Amniotic epithelial cell (primary cell): Measurements from ENCODE around the gene PTPN1.
A peak's percentile ranks its signal among the peaks of the same experiment; 100 is the strongest.
"Not testable (repeated sequence)": the region's sequence is repeated elsewhere in the genome, so short reads cannot be mapped to it uniquely, and the experiment has no call there.

Experiments used
- DNase-seq: peaks from one replicate; pipeline ENCODE4 v3.0.0-alpha.2; 2010; ENCODE audit warnings: low read depth

Gene PTPN1

DNA sequence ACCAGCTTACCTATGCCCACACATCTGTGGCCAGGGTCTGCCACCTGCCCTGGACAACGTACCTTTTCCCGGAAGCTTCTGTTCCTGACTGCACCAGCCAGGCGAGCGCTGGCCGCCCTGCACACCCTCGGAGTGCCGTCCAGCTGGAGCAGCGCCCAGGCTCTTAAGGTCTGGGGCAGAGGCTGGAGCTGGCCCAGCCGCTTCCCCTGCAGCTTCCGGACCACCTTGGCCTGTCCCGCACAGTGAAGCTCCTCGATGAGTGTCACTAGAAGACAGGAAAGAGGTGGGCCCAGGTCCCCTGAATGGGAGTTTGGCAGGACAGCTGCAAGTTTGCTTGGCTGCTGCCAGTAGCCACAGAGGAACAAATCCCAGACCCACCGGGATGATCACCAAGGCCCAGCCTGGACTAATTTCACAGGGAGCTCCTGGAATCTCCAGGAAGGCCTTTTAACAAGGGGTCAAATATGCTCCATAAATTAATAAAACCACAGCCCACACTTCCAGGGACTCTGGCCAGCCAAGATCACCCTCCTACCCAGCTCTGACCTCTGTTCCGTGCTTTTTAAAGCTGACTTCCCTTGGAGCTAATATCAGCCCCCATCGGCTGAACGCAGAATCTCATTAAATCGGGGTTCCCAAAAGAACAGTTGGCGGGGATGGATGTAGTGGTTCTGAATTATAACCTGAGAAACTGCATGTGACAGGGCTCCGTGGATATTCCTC, 82.3 kb downstream of the PTPN1 start:
- peak; percentile 32 for DNase-seq

DNA sequence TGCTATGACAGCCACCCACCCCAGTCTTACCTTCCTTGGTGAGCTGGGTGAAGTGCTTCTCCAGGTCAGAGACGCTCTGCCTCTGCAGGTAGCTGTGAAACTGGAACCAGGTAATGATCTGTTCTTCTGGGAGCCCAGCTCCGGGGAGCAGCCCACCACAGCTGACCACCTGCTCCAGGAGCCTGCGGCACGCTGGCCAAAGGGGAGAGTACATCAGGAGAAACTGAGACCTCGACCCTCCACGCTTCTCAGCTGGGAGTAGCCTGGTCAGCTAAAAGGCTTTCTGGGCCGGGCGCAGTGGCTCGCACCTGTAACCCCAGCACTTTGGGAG, 82.8 kb downstream of the PTPN1 start:
- no peak for DNase-seq

DNA sequence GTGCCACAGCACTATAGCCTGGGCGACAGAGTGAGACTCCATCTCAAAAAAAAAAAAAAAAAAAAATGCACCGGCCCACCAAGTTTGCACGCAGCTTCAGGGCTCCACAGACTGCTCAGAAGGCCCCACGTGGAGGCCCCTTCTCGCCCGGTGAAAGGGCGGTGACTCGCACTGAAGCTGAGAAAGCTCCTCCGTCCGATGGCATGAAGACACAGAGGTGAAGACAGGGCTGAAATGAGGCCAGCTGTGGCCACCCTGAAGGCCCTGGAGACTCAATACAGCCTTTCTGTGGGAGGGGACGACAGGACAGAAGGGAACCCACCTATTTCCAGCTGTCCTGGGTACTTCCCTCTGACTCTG, 84.0 kb downstream of the PTPN1 start:
- peak; percentile 28 for DNase-seq

DNA sequence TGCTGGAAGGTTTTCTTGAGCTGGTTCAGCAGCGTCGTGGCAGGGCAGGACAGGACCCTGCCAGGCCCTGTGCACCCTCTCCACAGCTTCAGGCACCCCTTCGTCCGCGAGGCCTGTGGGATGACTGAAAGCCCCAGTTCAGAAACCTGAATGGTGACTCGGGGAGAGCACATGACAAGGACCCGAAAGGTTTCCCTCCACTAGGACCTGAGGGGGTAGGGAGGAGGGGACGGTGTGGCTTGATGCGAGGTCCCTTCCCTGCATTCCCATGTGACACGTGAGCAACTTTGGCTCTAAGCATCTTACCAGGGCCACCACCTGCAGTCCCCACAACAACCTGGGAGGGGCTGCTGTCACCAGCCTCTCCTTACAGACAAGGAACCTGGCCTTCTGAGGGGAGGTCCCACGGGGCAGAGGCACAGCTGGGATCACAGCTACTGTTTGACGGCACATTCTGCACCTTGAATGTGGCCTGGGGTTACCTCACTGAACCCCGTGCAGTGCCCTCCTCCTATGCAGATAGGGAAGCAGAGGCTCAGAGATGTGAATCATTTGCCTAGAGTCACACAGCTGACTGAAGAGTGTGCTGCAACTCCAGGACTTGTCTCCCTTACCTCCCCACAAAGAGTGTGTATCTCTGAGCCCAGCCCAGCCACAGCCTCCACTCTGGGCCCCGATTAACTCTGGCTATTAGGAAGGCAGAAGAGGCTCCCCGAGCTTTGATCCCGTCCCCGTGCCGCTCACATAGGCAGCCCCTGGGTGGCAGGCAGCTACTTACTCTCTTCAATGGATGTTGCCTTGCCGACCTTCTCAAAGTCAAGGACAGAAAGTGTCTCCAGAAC, 84.6 kb downstream of the PTPN1 start:
- peak; percentile 30 for DNase-seq

DNA sequence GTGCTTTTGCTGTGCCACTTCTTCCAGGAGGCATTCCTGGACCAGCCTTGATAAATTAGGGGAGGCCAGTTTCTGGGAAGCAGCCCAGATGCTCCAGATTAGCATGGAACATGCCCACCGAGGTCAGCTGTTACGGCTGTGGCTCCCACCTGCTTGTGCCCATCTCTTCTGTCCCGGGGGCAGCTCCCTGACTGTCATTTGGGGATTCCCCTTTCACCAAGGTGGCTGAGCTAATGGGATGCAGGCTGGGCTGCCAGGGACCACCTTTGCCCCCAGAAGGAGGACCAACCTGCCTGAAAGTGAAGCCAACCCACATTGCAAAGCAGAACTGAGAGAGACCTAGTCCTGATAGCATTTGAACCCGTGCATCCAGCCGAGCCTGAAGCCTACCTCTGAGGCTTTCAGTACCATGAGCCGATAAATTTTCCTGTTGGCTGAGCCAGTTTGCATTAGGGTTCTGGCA, 85.3 kb downstream of the PTPN1 start:
- DNase-seq: no peak

DNA sequence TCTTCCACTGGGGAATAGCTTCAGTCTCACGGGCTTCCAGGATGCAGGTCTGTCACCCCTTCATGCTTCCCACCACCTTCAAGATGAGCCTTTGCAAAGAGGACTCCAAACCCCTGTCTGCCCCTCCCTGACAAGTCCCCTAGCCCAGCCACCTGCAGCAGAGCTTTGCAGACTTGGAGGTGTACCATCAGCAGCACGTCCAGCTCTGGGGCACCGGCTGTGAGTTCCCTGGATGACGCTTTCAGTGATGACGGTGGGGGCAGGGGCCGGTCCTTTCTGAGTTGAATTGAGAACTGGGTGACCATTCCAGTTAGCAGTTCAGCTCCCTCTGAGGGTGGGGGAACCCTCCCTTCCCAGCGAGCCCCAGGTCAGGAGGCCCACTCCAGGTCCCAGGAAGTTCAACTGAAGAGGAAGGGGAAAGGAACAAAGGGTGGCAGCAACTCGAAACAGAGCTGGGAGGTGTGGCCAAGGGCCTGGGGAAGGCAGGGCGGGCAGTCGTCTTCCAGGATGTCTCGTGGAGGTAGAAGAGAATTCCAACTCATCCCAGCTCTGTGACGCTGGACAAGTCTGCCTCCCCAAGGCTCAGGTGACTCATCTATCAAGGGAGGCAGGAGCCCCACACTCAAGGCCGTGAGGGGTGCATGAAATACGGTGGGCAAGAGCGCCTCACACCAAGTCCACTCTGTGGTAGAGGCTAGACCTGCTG, 86.0 kb downstream of the PTPN1 start:
- DNase-seq: peak; percentile 53

DNA sequence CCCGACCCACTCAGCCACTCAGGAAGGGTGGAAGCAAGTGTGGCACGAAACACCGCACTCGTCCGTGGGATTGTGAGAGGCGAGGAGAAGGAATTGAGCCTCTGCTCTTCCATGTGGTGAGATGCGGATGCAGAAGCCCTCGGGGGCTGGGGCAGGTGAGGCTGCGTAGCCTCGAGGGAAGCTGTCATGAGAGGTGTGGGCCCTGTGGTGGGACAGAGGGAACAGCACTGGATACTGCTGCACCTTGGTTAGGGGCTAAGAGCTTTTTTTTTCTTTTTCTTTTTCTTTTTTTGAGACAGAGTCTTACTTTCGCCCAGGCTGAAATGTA, 86.5 kb downstream of the PTPN1 start:
- DNase-seq: no peak

DNA sequence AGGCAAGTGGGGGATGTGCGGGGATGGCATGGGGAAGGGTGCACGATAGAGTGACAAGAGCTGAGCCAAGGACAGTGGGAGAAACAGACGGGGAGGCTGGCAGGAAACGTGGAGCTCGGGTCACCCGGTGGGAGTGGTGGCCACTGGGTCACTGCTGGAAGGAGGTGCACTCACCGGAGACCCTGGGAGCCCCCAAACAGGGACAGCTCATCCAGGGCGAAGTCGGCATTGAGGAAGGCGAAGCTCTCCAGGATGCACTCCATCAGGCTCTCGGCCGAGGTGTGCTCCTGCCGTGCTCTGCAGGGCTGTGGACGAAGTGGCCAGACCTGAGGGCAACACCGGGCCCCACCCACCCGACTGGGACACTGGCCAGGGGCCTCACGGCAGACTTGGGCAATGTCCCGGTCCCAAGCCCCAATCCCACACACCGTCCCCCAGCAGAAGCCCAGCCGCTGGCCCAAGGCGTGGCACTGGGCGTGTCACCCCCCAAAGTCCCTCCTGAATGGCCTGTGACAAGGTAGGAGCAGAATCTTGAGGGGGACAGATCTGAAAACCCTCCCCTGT, 87.3 kb downstream of the PTPN1 start:
- no peak for DNase-seq

DNA sequence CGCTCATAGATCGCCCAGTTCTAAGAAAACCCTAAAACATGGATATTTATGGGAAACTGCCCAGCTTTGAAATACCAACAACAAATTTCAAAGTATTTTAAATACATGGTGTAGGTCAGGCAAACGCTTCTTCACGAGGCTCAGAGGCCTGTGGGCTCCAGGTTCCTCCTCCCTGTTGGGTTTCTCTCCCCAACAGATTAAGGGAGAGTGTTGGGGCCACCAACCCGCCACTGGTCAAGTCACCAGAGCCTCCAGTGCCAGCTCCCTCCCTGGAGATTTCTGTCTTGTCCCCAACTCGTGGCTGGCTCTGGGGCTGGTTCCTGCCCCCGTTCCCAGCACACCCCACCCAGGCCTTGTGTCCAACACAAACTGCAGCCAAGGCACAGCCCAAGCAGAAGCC, 87.9 kb downstream of the PTPN1 start:
- DNase-seq: no peak

DNA sequence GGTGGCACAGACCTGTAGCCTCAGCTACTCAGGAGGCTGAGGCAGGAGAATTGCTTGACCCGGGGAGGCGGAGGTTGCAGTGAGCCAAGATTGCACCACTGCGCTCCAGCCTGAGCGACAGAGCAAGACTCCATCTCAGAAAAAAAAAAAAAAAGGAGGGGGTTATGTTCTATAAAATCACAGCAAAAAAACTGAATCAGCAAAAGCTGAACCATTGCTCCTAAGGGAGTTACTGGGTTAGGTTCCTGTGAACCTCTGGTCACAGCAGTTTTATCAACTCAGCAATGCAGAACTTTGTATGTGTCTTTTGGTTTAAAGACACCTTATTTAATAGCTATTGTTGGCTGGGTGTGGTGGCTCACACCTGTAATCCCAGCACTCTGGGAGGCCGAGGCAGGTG, 88.6 kb downstream of the PTPN1 start:
- not testable (repeated sequence) for DNase-seq

DNA sequence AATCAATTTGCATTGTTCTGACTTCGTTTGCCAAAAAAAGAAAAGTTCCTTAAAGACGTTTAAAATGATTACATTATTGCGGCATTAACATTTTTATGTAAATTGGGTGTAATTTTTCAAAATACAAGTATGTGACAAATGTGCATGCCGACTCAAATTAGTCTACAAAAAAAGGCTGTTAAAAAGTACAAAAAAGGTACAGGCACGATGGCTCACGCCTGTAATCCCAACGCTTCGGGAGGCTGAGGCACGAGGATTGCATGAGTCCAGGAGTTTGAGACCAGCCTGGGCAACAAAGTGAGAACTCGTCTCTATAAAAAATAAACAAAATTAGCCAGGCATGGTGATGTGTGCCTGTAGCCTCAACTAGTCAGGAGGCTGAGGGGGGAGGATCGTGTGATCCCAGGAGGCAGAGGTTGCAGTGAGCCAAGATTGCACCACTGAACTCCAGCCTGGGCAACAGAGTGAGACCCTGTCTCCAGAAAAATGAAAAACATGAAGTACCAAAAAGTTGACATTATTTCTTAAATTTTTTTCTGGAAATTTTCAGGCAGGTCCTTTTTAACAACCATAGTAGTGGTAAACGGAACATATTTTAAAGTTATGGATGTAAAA, 90.2 kb downstream of the PTPN1 start:
- DNase-seq: no peak

DNA sequence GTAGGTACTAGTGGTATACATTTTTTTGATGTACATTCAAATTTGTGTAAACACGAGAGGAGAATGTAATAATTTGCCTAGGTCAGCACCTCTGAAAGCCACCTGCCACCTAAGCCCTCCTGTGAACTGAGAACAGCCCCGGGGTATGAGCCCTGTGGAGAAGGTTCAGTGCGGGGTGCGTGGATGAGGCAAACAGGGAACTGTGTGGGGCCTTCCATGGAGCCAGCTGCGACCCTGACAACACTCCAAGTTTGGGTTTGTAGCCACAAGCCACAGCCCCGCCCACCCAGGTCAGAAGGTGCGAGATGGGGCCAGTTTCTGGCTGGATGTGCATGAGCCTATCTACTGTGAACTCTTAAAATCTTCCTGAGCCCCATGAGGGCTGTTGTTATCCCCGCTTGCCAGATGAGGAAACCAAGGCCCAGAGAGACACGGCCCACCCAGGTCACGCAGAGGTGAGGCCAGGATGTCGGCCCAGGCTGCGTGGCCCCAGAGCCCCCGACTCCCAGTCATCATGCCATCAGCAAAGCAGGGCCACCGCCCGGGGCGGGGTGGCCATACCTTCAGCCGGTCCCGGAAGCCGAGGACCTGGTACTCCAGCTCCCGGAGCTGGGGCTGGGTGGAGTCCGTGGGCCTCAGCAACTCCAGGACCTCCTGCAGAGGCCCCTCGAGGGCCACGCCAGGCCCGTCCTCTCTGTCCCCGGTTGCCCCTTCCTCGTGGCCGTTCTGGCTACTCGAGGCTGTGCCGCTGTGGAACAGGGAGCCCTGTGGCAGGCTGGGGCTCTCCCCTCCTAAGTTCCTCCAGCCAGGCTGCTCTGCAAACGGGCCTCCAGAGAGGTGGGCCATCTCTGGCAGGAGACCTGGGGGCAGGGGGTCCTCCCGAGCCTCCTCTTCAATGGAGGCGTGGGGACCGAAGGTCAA, 91.6 kb downstream of the PTPN1 start:
- DNase-seq: no peak

DNA sequence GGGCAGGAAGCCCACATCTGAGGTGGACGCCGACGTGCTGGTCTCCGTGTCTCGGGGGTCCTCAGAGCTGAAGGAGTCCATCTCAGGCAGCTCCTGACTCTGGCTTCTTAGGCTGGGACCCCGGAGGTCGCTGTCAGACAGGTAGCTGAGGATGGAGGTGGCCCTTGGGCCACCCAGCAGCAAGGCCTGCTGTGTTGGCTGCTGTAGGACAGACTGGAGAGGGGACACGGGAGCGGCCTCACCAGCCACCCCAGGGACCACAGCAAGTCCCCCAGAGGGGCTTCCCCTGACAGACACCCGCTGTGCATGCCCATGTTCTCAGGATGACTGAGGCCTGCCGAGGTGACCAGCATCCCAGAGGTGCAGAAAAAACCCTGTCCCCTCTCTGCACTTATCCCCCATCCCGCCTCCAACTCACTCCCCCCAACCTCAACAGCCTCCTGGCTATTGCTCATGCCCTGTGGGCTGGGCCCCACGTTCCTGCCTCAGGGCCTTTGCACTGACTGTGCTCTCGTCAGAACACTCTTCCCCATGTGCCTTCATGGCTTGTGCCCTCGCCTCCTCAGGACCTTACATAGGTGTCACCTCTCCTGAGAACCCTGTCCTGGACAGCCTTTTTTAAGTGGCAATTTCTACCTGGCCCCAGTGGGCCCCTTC, 92.4 kb downstream of the PTPN1 start:
- DNase-seq: no peak

DNA sequence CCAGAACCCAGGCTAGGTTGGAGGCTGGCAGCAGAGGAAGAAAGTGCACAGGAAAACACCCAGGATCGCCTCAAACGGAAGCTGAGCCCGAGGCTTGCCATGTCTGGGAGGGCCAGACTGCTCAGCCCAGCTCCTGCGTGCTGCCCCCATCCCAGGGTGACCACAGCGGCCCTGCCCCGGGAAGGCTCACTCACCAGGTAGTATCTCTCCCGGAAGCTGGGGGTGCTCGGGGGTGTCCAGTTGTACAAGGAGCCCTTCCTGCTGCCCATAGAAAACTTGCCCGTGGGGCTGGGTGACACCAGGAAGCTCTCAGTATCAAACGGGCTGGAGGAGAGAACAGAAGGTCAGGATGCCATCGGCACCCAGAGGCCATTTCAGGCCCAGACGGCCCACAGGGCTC, 94.3 kb downstream of the PTPN1 start:
- DNase-seq: no peak

DNA sequence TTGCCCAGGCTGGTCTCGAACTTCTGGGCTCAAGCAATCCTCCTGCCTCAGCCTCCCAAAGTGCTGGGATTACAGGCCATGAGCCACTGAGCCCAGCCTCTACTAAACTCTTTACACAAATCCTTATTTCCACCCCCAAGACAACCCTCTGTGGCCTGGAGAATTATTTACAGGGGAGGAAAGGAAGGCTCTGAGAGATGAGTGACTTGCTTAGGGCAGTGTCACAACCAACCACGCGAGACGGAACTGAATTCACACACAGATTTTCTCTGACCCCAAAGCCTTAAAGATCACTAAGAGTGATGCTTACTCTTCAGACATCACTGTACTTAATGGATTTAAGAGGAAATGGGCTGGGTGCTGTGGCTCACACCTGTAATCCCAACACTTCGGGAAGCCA, 95.0 kb downstream of the PTPN1 start:
- DNase-seq: no peak

DNA sequence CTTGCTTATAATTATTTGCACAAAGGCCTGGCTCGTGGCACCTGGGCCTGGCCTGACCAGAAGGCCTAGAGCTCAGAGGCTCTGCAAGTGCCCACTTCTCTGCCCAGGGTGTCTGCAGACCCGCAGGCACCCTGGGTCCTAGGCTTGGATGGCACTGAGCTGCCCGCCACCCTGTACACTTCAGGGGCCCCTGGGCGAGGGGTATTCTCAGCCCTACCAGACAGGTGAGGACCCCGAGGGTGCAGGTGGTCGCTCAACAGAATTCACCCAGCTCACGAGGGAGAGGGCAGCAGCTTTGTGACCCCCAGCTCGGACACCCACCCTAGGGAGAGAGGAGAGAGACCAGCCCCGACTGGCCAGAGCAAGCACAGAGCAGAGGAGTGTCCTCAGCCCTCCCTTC, 97.3 kb downstream of the PTPN1 start:
- no peak for DNase-seq

DNA sequence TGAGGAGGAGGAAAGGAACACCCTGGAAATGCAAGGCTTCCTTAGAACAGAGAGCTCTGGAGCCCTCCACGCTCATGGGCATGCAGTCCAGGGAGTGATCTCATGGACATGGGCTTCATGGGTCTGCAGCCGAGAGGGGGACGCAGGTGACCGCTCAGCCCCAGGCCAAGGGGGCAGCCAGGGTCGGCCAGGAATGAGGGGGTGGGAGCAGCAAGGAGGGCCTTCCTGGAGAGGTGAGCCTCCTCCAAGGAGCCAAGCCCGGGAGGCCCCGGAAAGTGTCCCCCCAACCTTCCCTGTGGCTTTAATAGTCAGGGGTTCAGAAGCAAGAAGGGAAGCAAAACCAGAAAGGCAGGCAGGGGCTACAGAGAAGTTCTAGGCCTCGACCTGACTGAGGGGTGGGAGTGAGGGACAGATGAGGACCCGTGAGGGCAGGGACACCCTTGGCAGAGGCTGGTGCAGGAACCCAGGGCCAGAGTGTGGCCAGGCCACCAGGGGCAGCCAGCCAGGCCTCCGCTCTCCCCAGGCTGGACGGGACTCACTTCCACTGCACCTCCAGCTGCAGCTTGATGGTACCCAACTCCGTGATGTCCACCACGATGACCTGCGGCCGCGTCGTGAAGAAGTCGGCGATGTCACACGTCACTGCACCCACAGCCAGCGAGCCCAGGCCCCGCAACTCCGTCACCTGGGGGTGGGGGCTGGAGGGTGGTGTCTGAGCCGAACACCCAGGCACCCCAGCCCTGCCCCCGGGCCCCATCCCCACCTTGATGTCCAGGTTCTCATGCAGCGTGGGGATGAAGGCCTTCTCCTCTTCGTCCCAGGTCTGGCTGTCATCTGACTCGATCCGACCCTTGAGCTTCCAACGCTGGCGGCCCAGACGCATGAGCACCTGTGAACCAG, 97.9 kb downstream of the PTPN1 start:
- DNase-seq: no peak

DNA sequence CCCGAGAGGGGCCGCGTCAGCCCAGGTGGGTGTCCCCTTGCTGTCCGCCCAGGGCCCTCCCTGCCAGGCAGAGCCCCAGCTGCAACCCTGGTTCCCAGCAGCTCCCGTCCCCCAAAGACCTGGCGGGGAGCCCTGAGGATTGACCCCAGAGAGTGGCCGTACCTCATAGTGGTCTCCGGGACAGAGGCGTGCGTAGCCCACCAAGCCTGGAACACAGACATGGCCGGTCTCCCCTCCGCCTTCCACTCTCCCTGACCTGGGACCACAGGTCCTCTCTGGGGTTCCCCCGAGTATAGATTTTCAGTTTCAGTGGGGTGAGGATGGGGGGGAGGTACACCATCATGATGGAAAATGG, 98.5 kb downstream of the PTPN1 start:
- no peak for DNase-seq

DNA sequence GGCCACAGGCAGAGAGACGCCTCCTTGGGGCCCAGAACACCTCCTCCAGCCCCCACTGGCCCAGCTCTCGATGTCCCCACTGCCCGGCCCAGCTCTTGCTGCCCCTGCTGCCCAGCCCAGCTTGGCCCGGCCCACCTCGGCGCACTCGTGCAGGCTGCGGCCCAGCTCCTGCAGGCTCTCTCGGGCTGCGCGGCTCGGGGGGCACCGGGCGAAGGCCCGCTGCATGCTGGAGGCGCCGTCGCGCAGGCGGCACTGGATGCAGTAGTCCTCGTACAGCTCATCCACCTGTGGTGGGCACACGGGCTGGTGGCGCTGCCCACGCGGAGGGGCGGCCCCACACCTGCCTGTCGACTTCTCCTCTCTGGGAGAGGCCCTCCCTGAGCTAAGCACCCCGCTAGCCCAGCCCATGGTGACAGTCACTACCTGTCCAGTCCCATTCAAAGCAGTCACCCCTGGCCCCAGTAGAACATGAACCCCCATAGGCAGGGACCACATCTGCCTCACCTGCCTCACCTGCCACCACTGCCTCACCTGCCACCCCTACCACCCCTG, 99.3 kb downstream of the PTPN1 start:
- no peak for DNase-seq
